ENCODE results near the gene TMCO1.
"Not testable (repeated sequence)": the region's sequence is repeated elsewhere in the genome, so short reads cannot be mapped to it uniquely, and the experiment has no call there.

TMCO1 gene

DNA sequence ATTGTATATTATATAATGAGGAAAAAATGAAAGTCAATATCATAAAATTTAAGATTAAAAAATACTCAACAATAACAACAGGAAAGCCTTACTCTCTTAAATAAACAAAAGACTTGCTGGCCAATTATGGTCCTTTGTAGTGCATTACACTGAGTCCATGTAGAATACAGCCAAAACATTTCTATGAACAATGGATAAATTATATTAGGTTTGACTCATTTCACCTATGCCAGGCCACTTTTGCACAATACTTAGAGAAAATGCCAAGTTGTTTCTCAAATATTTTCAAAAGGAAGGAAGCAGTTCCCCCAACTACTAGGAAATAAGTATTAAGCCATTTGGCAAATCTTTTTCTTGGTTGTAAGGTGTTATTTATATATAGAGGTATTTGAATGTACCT is 38.9 kb upstream of the TMCO1 start:
- no peak overlapping the region for H3K14ac ChIP-seq (ENCODE audit: low read length)
- H3K4me3 ChIP-seq (ENCODE audit: low read length in 2 of 2) = no peak overlapping the region
- DNase-seq (ENCODE audit: low spot score) = no peak
- no peak overlapping the region for H2BK120ac ChIP-seq (ENCODE audit: low read depth, low read length)
- no peaks in the 10 kb centered on the region for H3K4me1 ChIP-seq (ENCODE audit: control insufficient read depth in 2 of 2, insufficient read depth in 1 of 2, low read depth in 1 of 2, low read length in 2 of 2)
- H3K9ac ChIP-seq (ENCODE audit: low read depth, low read length, poor library complexity) = no peak overlapping the region
- H3K27ac ChIP-seq (replicated peaks; ENCODE audit: low read length) = no peak overlapping the region
- H2AK5ac ChIP-seq (ENCODE audit: low read depth, low read length) = no peak overlapping the region
- no peaks in the 10 kb centered on the region for H3K9me3 ChIP-seq (replicated peaks in 1 of 2; ENCODE audit: control insufficient read depth in 2 of 2, insufficient read depth in 1 of 2, low read depth in 1 of 2, low read length in 2 of 2)
- no peak overlapping the region for H3K18ac ChIP-seq (ENCODE audit: low read length)
- H3K79me1 ChIP-seq (ENCODE audit: low read depth, low read length) = no peaks in the 10 kb centered on the region
- H3K4ac ChIP-seq (ENCODE audit: low read length) = no peak overlapping the region
- no peak overlapping the region for H3K23ac ChIP-seq (ENCODE audit: low read depth, low read length, poor library complexity)
- H2AFZ ChIP-seq (ENCODE audit: low read length) = no peak overlapping the region
- no peak overlapping the region for H2BK12ac ChIP-seq (ENCODE audit: low read length)
- H3K27me3 ChIP-seq (ENCODE audit: control insufficient read depth in 3 of 3, insufficient read depth in 3 of 3, low read depth in 1 of 3, low read length in 3 of 3) = no peaks in the 10 kb centered on the region
- no peak overlapping the region for H2BK15ac ChIP-seq (ENCODE audit: low read length)
- H4K8ac ChIP-seq (ENCODE audit: low read depth, low read length) = no peak overlapping the region
- no peaks in the 10 kb centered on the region for H3K36me3 ChIP-seq (replicated peaks in 1 of 2; ENCODE audit: control insufficient read depth in 2 of 2, insufficient read depth in 2 of 2, low read length in 2 of 2)
- H4K91ac ChIP-seq (ENCODE audit: low read depth, low read length, poor library complexity) = no peak overlapping the region
- no peak overlapping the region for H3K4me2 ChIP-seq (ENCODE audit: insufficient read depth, low read length, poor library complexity, severe bottlenecking)
- H2BK5ac ChIP-seq (ENCODE audit: low read length) = no peak overlapping the region

- H3K9me3 ChIP-seq (replicated peaks in 1 of 2; ENCODE audit: control insufficient read depth in 2 of 2, insufficient read depth in 1 of 2, low read depth in 1 of 2, low read length in 2 of 2); H3K23ac ChIP-seq (ENCODE audit: low read depth, low read length, poor library complexity); H3K27ac ChIP-seq (replicated peaks; ENCODE audit: low read length); H3K4ac ChIP-seq (ENCODE audit: low read length); H3K18ac ChIP-seq (ENCODE audit: low read length); H3K14ac ChIP-seq (ENCODE audit: low read length); H3K9ac ChIP-seq (ENCODE audit: low read depth, low read length, poor library complexity); H3K36me3 ChIP-seq (replicated peaks in 1 of 2; ENCODE audit: control insufficient read depth in 2 of 2, insufficient read depth in 2 of 2, low read length in 2 of 2); H3K4me2 ChIP-seq (ENCODE audit: insufficient read depth, low read length, poor library complexity, severe bottlenecking); DNase-seq (ENCODE audit: low spot score); H2AK5ac ChIP-seq (ENCODE audit: low read depth, low read length); H3K4me1 ChIP-seq (ENCODE audit: control insufficient read depth in 2 of 2, insufficient read depth in 1 of 2, low read depth in 1 of 2, low read length in 2 of 2); H3K27me3 ChIP-seq (ENCODE audit: control insufficient read depth in 3 of 3, insufficient read depth in 3 of 3, low read depth in 1 of 3, low read length in 3 of 3); H2BK5ac ChIP-seq (ENCODE audit: low read length); H3K79me1 ChIP-seq (ENCODE audit: low read depth, low read length); H2AFZ ChIP-seq (ENCODE audit: low read length); H4K91ac ChIP-seq (ENCODE audit: low read depth, low read length, poor library complexity); H4K8ac ChIP-seq (ENCODE audit: low read depth, low read length); H2BK120ac ChIP-seq (ENCODE audit: low read depth, low read length); H2BK15ac ChIP-seq (ENCODE audit: low read length); H3K4me3 ChIP-seq (ENCODE audit: low read length in 2 of 2); H2BK12ac ChIP-seq (ENCODE audit: low read length): not testable (repeated sequence)
- WGBS, 2 donors (ENCODE audit: extremely low coverage in 2 of 2, insufficient read length in 2 of 2, insufficient replicate concordance in 1 of 2) = no CpG with 5 or more reads among the region's 1 CpG
Measured at GRCh38 chr1:165804513-165804912, 35.8 kb upstream of the TMCO1 start.

GRCh38 chr1:165799387-165799786 is 30.7 kb upstream of the TMCO1 start:
- no peak overlapping the region for H4K8ac ChIP-seq (ENCODE audit: low read depth, low read length)
- H3K14ac ChIP-seq (ENCODE audit: low read length) = no peak overlapping the region
- H3K79me1 ChIP-seq (ENCODE audit: low read depth, low read length) = no peaks in the 10 kb centered on the region
- H2AK5ac ChIP-seq (ENCODE audit: low read depth, low read length) = no peak overlapping the region
- H3K18ac ChIP-seq (ENCODE audit: low read length) = no peak overlapping the region
- no peaks in the 10 kb centered on the region for H3K36me3 ChIP-seq (replicated peaks in 1 of 2; ENCODE audit: control insufficient read depth in 2 of 2, insufficient read depth in 2 of 2, low read length in 2 of 2)
- H2BK12ac ChIP-seq (ENCODE audit: low read length) = no peak overlapping the region
- no peak overlapping the region for H2BK5ac ChIP-seq (ENCODE audit: low read length)
- no peak for DNase-seq (ENCODE audit: low spot score)
- no peaks in the 10 kb centered on the region for H3K27me3 ChIP-seq (ENCODE audit: control insufficient read depth in 3 of 3, insufficient read depth in 3 of 3, low read depth in 1 of 3, low read length in 3 of 3)
- H4K91ac ChIP-seq (ENCODE audit: low read depth, low read length, poor library complexity) = no peak overlapping the region
- H2BK120ac ChIP-seq (ENCODE audit: low read depth, low read length) = no peak overlapping the region
- H3K23ac ChIP-seq (ENCODE audit: low read depth, low read length, poor library complexity) = no peak overlapping the region
- H2AFZ ChIP-seq (ENCODE audit: low read length) = no peak overlapping the region
- H3K4ac ChIP-seq (ENCODE audit: low read length) = no peak overlapping the region
- no peak overlapping the region for H2BK15ac ChIP-seq (ENCODE audit: low read length)
- no peak overlapping the region for H3K27ac ChIP-seq (replicated peaks; ENCODE audit: low read length)
- H3K9ac ChIP-seq (ENCODE audit: low read depth, low read length, poor library complexity) = no peak overlapping the region
- H3K4me3 ChIP-seq (ENCODE audit: low read length in 2 of 2) = no peak overlapping the region
- no peak overlapping the region for H3K4me2 ChIP-seq (ENCODE audit: insufficient read depth, low read length, poor library complexity, severe bottlenecking)
- no peaks in the 10 kb centered on the region for H3K4me1 ChIP-seq (ENCODE audit: control insufficient read depth in 2 of 2, insufficient read depth in 1 of 2, low read depth in 1 of 2, low read length in 2 of 2)
- H3K9me3 ChIP-seq (replicated peaks in 1 of 2; ENCODE audit: control insufficient read depth in 2 of 2, insufficient read depth in 1 of 2, low read depth in 1 of 2, low read length in 2 of 2) = peaks cover 2 to 5% of the 10 kb centered on the region in 2 donors

DNA sequence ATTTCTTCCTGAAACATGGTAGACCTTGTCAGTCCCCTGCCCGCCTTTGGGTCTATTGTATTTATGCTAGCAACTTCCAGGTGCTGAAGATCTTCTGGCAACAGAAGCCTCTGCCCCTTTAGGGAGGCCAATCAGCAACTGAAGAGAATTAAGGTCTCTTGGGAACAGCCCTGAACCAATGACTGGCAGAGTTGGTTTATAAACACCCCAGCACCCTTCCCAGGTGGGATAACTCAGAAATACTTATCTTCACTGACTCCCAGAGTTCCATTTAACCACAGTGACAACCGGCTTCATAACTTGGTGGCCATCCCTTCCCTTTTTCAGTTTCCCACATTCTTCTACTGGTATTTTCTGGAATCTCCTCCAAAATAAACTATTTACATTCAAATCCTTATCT is 27.2 kb upstream of the TMCO1 start:
- Histone ChIP-seq H3K27me3 (ENCODE audit: control insufficient read depth in 3 of 3, insufficient read depth in 3 of 3, low read depth in 1 of 3, low read length in 3 of 3) (no peaks in the 10 kb centered on the region), H2AK5ac (ENCODE audit: low read depth, low read length) (no peak overlapping the region), H3K79me1 (ENCODE audit: low read depth, low read length) (no peaks in the 10 kb centered on the region), H2BK5ac (ENCODE audit: low read length) (no peak overlapping the region), H3K4ac (ENCODE audit: low read length) (no peak overlapping the region), H3K9ac (ENCODE audit: low read depth, low read length, poor library complexity) (no peak overlapping the region), H3K4me3 (ENCODE audit: low read length in 2 of 2) (no peak overlapping the region), H3K23ac (ENCODE audit: low read depth, low read length, poor library complexity) (no peak overlapping the region), H3K36me3 (replicated peaks in 1 of 2; ENCODE audit: control insufficient read depth in 2 of 2, insufficient read depth in 2 of 2, low read length in 2 of 2) (no peaks in the 10 kb centered on the region), H2BK120ac (ENCODE audit: low read depth, low read length) (no peak overlapping the region), H3K27ac (replicated peaks; ENCODE audit: low read length) (no peak overlapping the region), H3K18ac (ENCODE audit: low read length) (no peak overlapping the region), H3K14ac (ENCODE audit: low read length) (no peak overlapping the region), H3K9me3 (replicated peaks in 1 of 2; ENCODE audit: control insufficient read depth in 2 of 2, insufficient read depth in 1 of 2, low read depth in 1 of 2, low read length in 2 of 2) (peaks cover 2 to 5% of the 10 kb centered on the region in 2 donors), H2BK12ac (ENCODE audit: low read length) (no peak overlapping the region), H2AFZ (ENCODE audit: low read length) (no peak overlapping the region), H3K4me2 (ENCODE audit: insufficient read depth, low read length, poor library complexity, severe bottlenecking) (no peak overlapping the region), H2BK15ac (ENCODE audit: low read length) (no peak overlapping the region), H4K91ac (ENCODE audit: low read depth, low read length, poor library complexity) (no peak overlapping the region), H3K4me1 (ENCODE audit: control insufficient read depth in 2 of 2, insufficient read depth in 1 of 2, low read depth in 1 of 2, low read length in 2 of 2) (no peaks in the 10 kb centered on the region), H4K8ac (ENCODE audit: low read depth, low read length) (no peak overlapping the region)
- DNase-seq (ENCODE audit: low spot score) = no peak
- no CpG with 5 or more reads among the region's 2 CpGs for WGBS, 2 donors (ENCODE audit: extremely low coverage in 2 of 2, insufficient read length in 2 of 2, insufficient replicate concordance in 1 of 2)

Data from neuronal stem cell (in vitro differentiated cells).